ENCODE measurements around the gene ADH1C.

- TF ChIP-seq POLR2A (IDR thresholded peaks at IDR 0.05) (no peak), CTCF (IDR thresholded peaks at IDR 0.05) (no peak)
Measured at GRCh38 chr4:99330648-99331047, 21.9 kb downstream of the ADH1C start.
